ENCODE results near the gene FAM184B.

The FAM184B gene

DNA sequence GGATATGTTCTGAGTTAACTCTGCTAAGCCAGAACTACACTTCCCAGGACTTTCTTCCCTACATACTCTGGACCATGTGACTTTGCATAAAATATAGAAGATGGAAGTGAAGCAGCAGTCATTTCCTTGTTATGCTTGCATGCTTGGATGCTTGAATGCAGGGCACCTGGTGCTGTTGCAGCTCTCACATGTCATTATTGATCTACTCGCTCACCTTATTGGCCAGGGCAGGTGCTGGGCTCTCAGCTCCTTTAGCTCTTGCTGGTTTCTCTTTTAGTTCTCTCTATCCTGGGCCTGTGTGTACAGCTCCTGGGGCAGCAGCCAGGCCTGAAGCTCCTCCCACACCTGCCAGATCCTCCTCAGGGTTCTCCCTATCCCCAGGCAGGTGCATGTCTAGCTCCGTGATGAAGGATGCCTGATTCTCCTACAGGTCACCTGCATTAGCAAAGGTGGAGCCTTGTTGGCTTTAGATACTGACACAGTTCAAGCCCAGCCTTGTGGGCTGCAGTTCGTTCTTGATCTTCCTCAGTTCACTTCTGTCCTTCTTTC, 113.7 kb downstream of the FAM184B start:
- Histone ChIP-seq H2BK15ac (ENCODE audit: low read depth, poor library complexity, severe bottlenecking) (no peak overlapping the region), H3K4me3 (ENCODE audit: insufficient read depth in 1 of 2, low read depth in 1 of 2, low read length in 2 of 2) (no peak overlapping the region), H3K27ac (ENCODE audit: low read length, poor library complexity, severe bottlenecking) (no peak overlapping the region), H3K9me3 (ENCODE audit: control insufficient read depth, low read length) (peaks cover 10% of the 10 kb centered on the region), H2AK5ac (ENCODE audit: low read length, severe bottlenecking) (no peak overlapping the region), H2BK120ac (ENCODE audit: low read depth, low read length) (no peak overlapping the region), H3K36me3 (ENCODE audit: control insufficient read depth in 1 of 2, insufficient read depth in 2 of 2, low read depth in 1 of 2, low read length in 2 of 2) (no peaks in the 10 kb centered on the region), H3K4ac (ENCODE audit: low read depth in 1 of 2, low read length in 2 of 2) (no peak overlapping the region), H3K23ac (ENCODE audit: low read length in 2 of 2) (peak overlapping the region in 1 of 2 experiments; percentile 5), H3K4me1 (ENCODE audit: control insufficient read depth, insufficient read depth, low read depth, low read length) (no peaks in the 10 kb centered on the region), H2BK5ac (ENCODE audit: low read depth, low read length, poor library complexity, severe bottlenecking) (no peak overlapping the region), H3K4me2 (ENCODE audit: low read length, poor library complexity, severe bottlenecking) (no peak overlapping the region), H3K9ac (ENCODE audit: low read length) (no peak overlapping the region), H3K27me3 (ENCODE audit: control insufficient read depth in 1 of 2, insufficient read depth in 1 of 2, low read length in 2 of 2) (peaks cover 0 to 3% of the 10 kb centered on the region in 2 experiments), H4K8ac (ENCODE audit: low read length) (no peak overlapping the region), H3K79me1 (replicated peaks; ENCODE audit: low read length, poor library complexity, severe bottlenecking) (no peaks in the 10 kb centered on the region), H4K91ac (ENCODE audit: low read length) (no peak overlapping the region), H3K18ac (ENCODE audit: low read depth in 1 of 2, low read length in 2 of 2) (no peak overlapping the region), H2AFZ (ENCODE audit: low read depth, low read length) (no peak overlapping the region), H3K14ac (ENCODE audit: low read length in 2 of 2) (no peak overlapping the region), H2BK12ac (ENCODE audit: low read length in 2 of 2) (no peak overlapping the region)
- 67% methylated on average over 3 of the region's 3 CpGs for WGBS
- DNase-seq: no peak

- Histone ChIP-seq H2AFZ (ENCODE audit: low read depth, low read length) (no peak overlapping the region), H2BK5ac (ENCODE audit: low read depth, low read length, poor library complexity, severe bottlenecking) (no peak overlapping the region), H3K18ac (ENCODE audit: low read depth in 1 of 2, low read length in 2 of 2) (no peak overlapping the region), H2BK120ac (ENCODE audit: low read depth, low read length) (no peak overlapping the region), H3K4me1 (ENCODE audit: control insufficient read depth, insufficient read depth, low read depth, low read length) (no peaks in the 10 kb centered on the region), H2BK15ac (ENCODE audit: low read depth, poor library complexity, severe bottlenecking) (no peak overlapping the region), H3K4ac (ENCODE audit: low read depth in 1 of 2, low read length in 2 of 2) (no peak overlapping the region), H3K4me3 (ENCODE audit: insufficient read depth in 1 of 2, low read depth in 1 of 2, low read length in 2 of 2) (no peak overlapping the region), H3K27ac (ENCODE audit: low read length, poor library complexity, severe bottlenecking) (no peak overlapping the region), H3K23ac (ENCODE audit: low read length in 2 of 2) (no peak overlapping the region), H3K4me2 (ENCODE audit: low read length, poor library complexity, severe bottlenecking) (no peak overlapping the region), H4K91ac (ENCODE audit: low read length) (no peak overlapping the region), H2AK5ac (ENCODE audit: low read length, severe bottlenecking) (no peak overlapping the region), H4K8ac (ENCODE audit: low read length) (no peak overlapping the region), H3K14ac (ENCODE audit: low read length in 2 of 2) (no peak overlapping the region), H3K79me1 (replicated peaks; ENCODE audit: low read length, poor library complexity, severe bottlenecking) (no peaks in the 10 kb centered on the region), H3K9me3 (ENCODE audit: control insufficient read depth, low read length) (peaks cover 10% of the 10 kb centered on the region), H3K36me3 (ENCODE audit: control insufficient read depth in 1 of 2, insufficient read depth in 2 of 2, low read depth in 1 of 2, low read length in 2 of 2) (no peaks in the 10 kb centered on the region), H2BK12ac (ENCODE audit: low read length in 2 of 2) (no peak overlapping the region), H3K27me3 (ENCODE audit: control insufficient read depth in 1 of 2, insufficient read depth in 1 of 2, low read length in 2 of 2) (peaks cover 0 to 3% of the 10 kb centered on the region in 2 experiments), H3K9ac (ENCODE audit: low read length) (no peak overlapping the region)
- DNase-seq: no peak
- WGBS: 92% methylated on average over 3 of the region's 3 CpGs
These were observed 114.2 kb downstream of the FAM184B start for GRCh38 chr4:17667253-17667652.

GRCh38 chr4:17665852-17666251, 115.6 kb downstream of the FAM184B start:
- Histone ChIP-seq H4K91ac (ENCODE audit: low read length) (no peak overlapping the region), H3K27me3 (ENCODE audit: control insufficient read depth in 1 of 2, insufficient read depth in 1 of 2, low read length in 2 of 2) (no peaks in the 10 kb centered on the region), H2BK12ac (ENCODE audit: low read length in 2 of 2) (no peak overlapping the region)

DNA sequence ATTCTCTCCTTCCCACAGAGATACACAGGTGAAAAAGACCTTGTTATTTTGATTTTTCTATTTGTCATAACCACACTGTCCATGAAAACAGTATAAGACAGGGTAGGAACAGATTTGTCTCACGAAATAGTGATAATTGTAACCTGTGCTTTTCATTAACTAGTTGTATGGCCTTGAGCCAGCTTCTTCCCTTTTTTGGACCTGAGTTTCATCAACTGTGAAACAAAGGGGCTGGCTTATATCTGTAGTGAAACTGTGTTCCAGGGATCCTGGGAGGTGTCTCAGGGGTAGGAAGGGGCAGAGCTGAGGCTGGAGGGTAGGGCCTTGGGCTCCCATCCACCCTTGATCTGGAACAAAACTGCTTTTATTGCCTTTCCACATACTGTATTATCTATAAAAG, 116.1 kb downstream of the FAM184B start:
- H3K9ac ChIP-seq (ENCODE audit: low read length): no peak overlapping the region
- no peaks in the 10 kb centered on the region for H3K36me3 ChIP-seq (ENCODE audit: control insufficient read depth in 1 of 2, insufficient read depth in 2 of 2, low read depth in 1 of 2, low read length in 2 of 2)
- H2BK120ac ChIP-seq (ENCODE audit: low read depth, low read length): no peak overlapping the region
- H3K4me1 ChIP-seq (ENCODE audit: control insufficient read depth, insufficient read depth, low read depth, low read length): no peaks in the 10 kb centered on the region
- H3K79me1 ChIP-seq (replicated peaks; ENCODE audit: low read length, poor library complexity, severe bottlenecking): no peaks in the 10 kb centered on the region
- H3K27ac ChIP-seq (ENCODE audit: low read length, poor library complexity, severe bottlenecking): no peak overlapping the region
- no peak overlapping the region for H2BK12ac ChIP-seq (ENCODE audit: low read length in 2 of 2)
- no peaks in the 10 kb centered on the region for H3K27me3 ChIP-seq (ENCODE audit: control insufficient read depth in 1 of 2, insufficient read depth in 1 of 2, low read length in 2 of 2)
- no peak overlapping the region for H3K4me3 ChIP-seq (ENCODE audit: insufficient read depth in 1 of 2, low read depth in 1 of 2, low read length in 2 of 2)
- H2BK5ac ChIP-seq (ENCODE audit: low read depth, low read length, poor library complexity, severe bottlenecking): no peak overlapping the region
- DNase-seq: no peak
- no peak overlapping the region for H3K4ac ChIP-seq (ENCODE audit: low read depth in 1 of 2, low read length in 2 of 2)
- 94% methylated on average over 1 of the region's 1 CpG for WGBS
- H4K91ac ChIP-seq (ENCODE audit: low read length): no peak overlapping the region
- no peak overlapping the region for H3K4me2 ChIP-seq (ENCODE audit: low read length, poor library complexity, severe bottlenecking)
- H3K23ac ChIP-seq (ENCODE audit: low read length in 2 of 2): no peak overlapping the region
- H2BK15ac ChIP-seq (ENCODE audit: low read depth, poor library complexity, severe bottlenecking): no peak overlapping the region
- H3K14ac ChIP-seq (ENCODE audit: low read length in 2 of 2): no peak overlapping the region
- no peak overlapping the region for H3K18ac ChIP-seq (ENCODE audit: low read depth in 1 of 2, low read length in 2 of 2)
- no peak overlapping the region for H4K8ac ChIP-seq (ENCODE audit: low read length)
- no peaks in the 10 kb centered on the region for H3K9me3 ChIP-seq (ENCODE audit: control insufficient read depth, low read length)
- no peak overlapping the region for H2AFZ ChIP-seq (ENCODE audit: low read depth, low read length)
- H2AK5ac ChIP-seq (ENCODE audit: low read length, severe bottlenecking): no peak overlapping the region

More at GRCh38 chr4:17665852-17666251, 115.6 kb downstream of the FAM184B start:
- H3K4me1 ChIP-seq (ENCODE audit: control insufficient read depth, insufficient read depth, low read depth, low read length): no peaks in the 10 kb centered on the region
- no peak overlapping the region for H2AFZ ChIP-seq (ENCODE audit: low read depth, low read length)
- no peak overlapping the region for H3K27ac ChIP-seq (ENCODE audit: low read length, poor library complexity, severe bottlenecking)
- WGBS: 76% methylated on average over 2 of the region's 3 CpGs
- H3K4me2 ChIP-seq (ENCODE audit: low read length, poor library complexity, severe bottlenecking): no peak overlapping the region
- H3K23ac ChIP-seq (ENCODE audit: low read length in 2 of 2): no peak overlapping the region
- no peaks in the 10 kb centered on the region for H3K36me3 ChIP-seq (ENCODE audit: control insufficient read depth in 1 of 2, insufficient read depth in 2 of 2, low read depth in 1 of 2, low read length in 2 of 2)
- no peak overlapping the region for H2BK15ac ChIP-seq (ENCODE audit: low read depth, poor library complexity, severe bottlenecking)
- no peak overlapping the region for H3K9ac ChIP-seq (ENCODE audit: low read length)
- no peak overlapping the region for H4K8ac ChIP-seq (ENCODE audit: low read length)
- H2AK5ac ChIP-seq (ENCODE audit: low read length, severe bottlenecking): no peak overlapping the region
- H2BK120ac ChIP-seq (ENCODE audit: low read depth, low read length): no peak overlapping the region
- H3K79me1 ChIP-seq (replicated peaks; ENCODE audit: low read length, poor library complexity, severe bottlenecking): no peaks in the 10 kb centered on the region
- no peak overlapping the region for H3K18ac ChIP-seq (ENCODE audit: low read depth in 1 of 2, low read length in 2 of 2)
- no peak for DNase-seq
- no peak overlapping the region for H3K4me3 ChIP-seq (ENCODE audit: insufficient read depth in 1 of 2, low read depth in 1 of 2, low read length in 2 of 2)
- no peak overlapping the region for H3K4ac ChIP-seq (ENCODE audit: low read depth in 1 of 2, low read length in 2 of 2)
- no peaks in the 10 kb centered on the region for H3K9me3 ChIP-seq (ENCODE audit: control insufficient read depth, low read length)
- no peak overlapping the region for H2BK5ac ChIP-seq (ENCODE audit: low read depth, low read length, poor library complexity, severe bottlenecking)
- no peak overlapping the region for H3K14ac ChIP-seq (ENCODE audit: low read length in 2 of 2)
